ENCODE results near the gene SOX15.
"Not testable (repeated sequence)": the region's sequence is repeated elsewhere in the genome, so short reads cannot be mapped to it uniquely, and the experiment has no call there.

The SOX15 gene

GRCh38 chr17:7589891-7590691 is at the start of gene SOX15:
Gene SOX15 (minus strand): TSS chr17:7590094. CDS start chr17:7589676, 418 bp downstream.
- no peak for DNase-seq (ENCODE audit: extremely low read depth in 1 of 2, low read depth in 1 of 2)

GRCh38 chr17:7636163-7636562 is 46.3 kb upstream of the SOX15 start:
- no peak for DNase-seq (ENCODE audit: extremely low read depth in 1 of 2, low read depth in 1 of 2)

GRCh38 chr17:7634384-7634783 is 44.5 kb upstream of the SOX15 start:
- DNase-seq (ENCODE audit: extremely low read depth in 1 of 2, low read depth in 1 of 2), result no peak

GRCh38 chr17:7633093-7633492 is 43.2 kb upstream of the SOX15 start:
- DNase-seq (ENCODE audit: extremely low read depth in 1 of 2, low read depth in 1 of 2), result no peak

- DNase-seq (ENCODE audit: extremely low read depth in 1 of 2, low read depth in 1 of 2), result no peak
Measured at GRCh38 chr17:7632492-7632894, 42.6 kb upstream of the SOX15 start.

- no peak for DNase-seq (ENCODE audit: extremely low read depth in 1 of 2, low read depth in 1 of 2)
Measured at GRCh38 chr17:7631398-7632380, 41.8 kb upstream of the SOX15 start.

- no peak for DNase-seq (ENCODE audit: extremely low read depth in 1 of 2, low read depth in 1 of 2)
Measured at GRCh38 chr17:7629939-7630571, 40.2 kb upstream of the SOX15 start, which contains the start of gene SHBG. Gene SHBG (plus strand): TSS chr17:7630135. CDS start chr17:7630173, 38 bp downstream.

GRCh38 chr17:7627250-7628121 is 37.6 kb upstream of the SOX15 start, which contains the start of gene SAT2:
Gene SAT2 (minus strand): TSS chr17:7627821. CDS start chr17:7627635, 186 bp downstream.
- DNase-seq (ENCODE audit: extremely low read depth in 1 of 2, low read depth in 1 of 2), result peak; percentile 68 to 70

GRCh38 chr17:7626956-7627249 is 37.0 kb upstream of the SOX15 start:
- DNase-seq (ENCODE audit: extremely low read depth in 1 of 2, low read depth in 1 of 2), result no peak

- no peak for DNase-seq (ENCODE audit: extremely low read depth in 1 of 2, low read depth in 1 of 2)
Measured at GRCh38 chr17:7626307-7626706, 36.4 kb upstream of the SOX15 start.

- DNase-seq (ENCODE audit: extremely low read depth in 1 of 2, low read depth in 1 of 2), result not testable (repeated sequence)
Measured at GRCh38 chr17:7625749-7626148, 35.9 kb upstream of the SOX15 start.

GRCh38 chr17:7623661-7624060 is 33.8 kb upstream of the SOX15 start:
- DNase-seq (ENCODE audit: extremely low read depth in 1 of 2, low read depth in 1 of 2), result no peak

- DNase-seq (ENCODE audit: extremely low read depth in 1 of 2, low read depth in 1 of 2), result no peak
Measured at GRCh38 chr17:7620835-7621234, 30.9 kb upstream of the SOX15 start.

GRCh38 chr17:7618608-7619007 is 28.7 kb upstream of the SOX15 start:
- no peak for DNase-seq (ENCODE audit: extremely low read depth in 1 of 2, low read depth in 1 of 2)

- no peak for DNase-seq (ENCODE audit: extremely low read depth in 1 of 2, low read depth in 1 of 2)
Measured at GRCh38 chr17:7615265-7615747, 25.4 kb upstream of the SOX15 start.

- peak; percentile 93 to 98 for DNase-seq (ENCODE audit: extremely low read depth in 1 of 2, low read depth in 1 of 2)
Measured at GRCh38 chr17:7614425-7615264, 24.8 kb upstream of the SOX15 start, which contains the start of gene FXR2. Gene FXR2 (minus strand): TSS chr17:7614897. CDS start chr17:7614532, 365 bp downstream.

GRCh38 chr17:7613769-7614424 is 24.0 kb upstream of the SOX15 start:
- no peak for DNase-seq (ENCODE audit: extremely low read depth in 1 of 2, low read depth in 1 of 2)

GRCh38 chr17:7612294-7612640 is 22.4 kb upstream of the SOX15 start:
- DNase-seq (ENCODE audit: extremely low read depth in 1 of 2, low read depth in 1 of 2), result no peak

Measured in activated CD8-positive, alpha-beta memory T cell treated with anti-CD3 and anti-CD28 coated beads for 1 hour (primary cell).